Mesenchymal stem cell (in vitro differentiated cells and primary cell): ENCODE measurements around the gene SMIM13.

Experiments
- DNase-seq: peaks from one replicate; pipeline ENCODE4 v3.0.0-alpha.2; 2013
- H2AFZ ChIP-seq: one replicate; pipeline ENCODE4 v1.6.1; 2013; ENCODE audit warnings: low read depth, mild to moderate bottlenecking, control low read depth, inconsistent platforms, low read length, moderate library complexity
- H2AK5ac ChIP-seq: 2 replicates; pipeline ENCODE4 v1.6.1; 2013; ENCODE audit warnings: low read length, moderate library complexity, mild to moderate bottlenecking, inconsistent platforms; ENCODE audit not compliant: severe bottlenecking
- H2BK120ac ChIP-seq: one replicate; pipeline ENCODE4 v1.6.1; 2013; ENCODE audit warnings: low read depth, mild to moderate bottlenecking, inconsistent platforms, low read length, moderate library complexity
- H2BK12ac ChIP-seq, 2 experiments: one replicate each; pipeline ENCODE4 v1.6.1; 2013; ENCODE audit warnings: inconsistent platforms in 2 of 2, low read length in 2 of 2, mild to moderate bottlenecking in 2 of 2, moderate library complexity in 2 of 2, control low read depth in 1 of 2
- H2BK15ac ChIP-seq: one replicate; pipeline ENCODE4 v1.6.1; 2013; ENCODE audit warnings: mild to moderate bottlenecking, low read depth, inconsistent platforms; ENCODE audit not compliant: poor library complexity, severe bottlenecking
- H2BK5ac ChIP-seq: 2 replicates; pipeline ENCODE4 v1.6.1; 2013; ENCODE audit warnings: low read depth, mild to moderate bottlenecking, low read length, control low read depth, inconsistent platforms; ENCODE audit not compliant: poor library complexity, severe bottlenecking
- H3K14ac ChIP-seq, 2 experiments: one replicate each; pipeline ENCODE4 v1.6.1; 2013; ENCODE audit warnings: inconsistent platforms in 2 of 2, low read length in 2 of 2, control low read depth in 1 of 2, mild to moderate bottlenecking in 1 of 2, moderate library complexity in 1 of 2
- H3K18ac ChIP-seq, 2 experiments: one replicate each; pipeline ENCODE4 v1.6.1; 2013; ENCODE audit warnings: inconsistent platforms in 2 of 2, low read length in 2 of 2, control low read depth in 1 of 2, low read depth in 1 of 2, mild to moderate bottlenecking in 1 of 2
- H3K23ac ChIP-seq, 2 experiments: one replicate each; pipeline ENCODE4 v1.6.1; 2013; ENCODE audit warnings: inconsistent platforms in 2 of 2, low read length in 2 of 2, mild to moderate bottlenecking in 2 of 2, moderate library complexity in 2 of 2, control low read depth in 1 of 2
- H3K27ac ChIP-seq: 2 replicates; pipeline ENCODE4 v1.5.1; 2013; ENCODE audit warnings: mild to moderate bottlenecking, moderate library complexity, low read length, control low read depth, inconsistent platforms; ENCODE audit not compliant: poor library complexity, severe bottlenecking
- H3K27me3 ChIP-seq, 2 experiments: 2 replicates each; pipeline versions ENCODE4 v1.6.1 to v1.7.0; 2013; ENCODE audit warnings: low read length in 2 of 2, mild to moderate bottlenecking in 2 of 2, moderate library complexity in 2 of 2, control low read depth in 1 of 2, inconsistent platforms in 1 of 2; ENCODE audit not compliant: control insufficient read depth in 1 of 2, insufficient read depth in 1 of 2
- H3K36me3 ChIP-seq, 2 experiments: 2 replicates each; pipeline versions ENCODE4 v1.6.1 to v1.7.0; 2013; ENCODE audit warnings: low read length in 2 of 2, control low read depth in 1 of 2, inconsistent platforms in 1 of 2, low read depth in 1 of 2, mild to moderate bottlenecking in 1 of 2; ENCODE audit not compliant: insufficient read depth in 2 of 2, control insufficient read depth in 1 of 2
- H3K4ac ChIP-seq, 2 experiments: one replicate each; pipeline ENCODE4 v1.6.1; 2013; ENCODE audit warnings: inconsistent platforms in 2 of 2, low read length in 2 of 2, mild to moderate bottlenecking in 2 of 2, moderate library complexity in 2 of 2, control low read depth in 1 of 2, low read depth in 1 of 2
- H3K4me1 ChIP-seq: 2 replicates; pipeline ENCODE4 v1.6.1; 2013; ENCODE audit warnings: low read depth, low read length, control low read depth; ENCODE audit not compliant: control insufficient read depth, insufficient read depth
- H3K4me2 ChIP-seq: 2 replicates; pipeline ENCODE4 v1.6.1; 2013; ENCODE audit warnings: low read length, mild to moderate bottlenecking, inconsistent platforms; ENCODE audit not compliant: poor library complexity, severe bottlenecking
- H3K4me3 ChIP-seq, 2 experiments: 2 replicates each; pipeline versions ENCODE4 v1.5.1 to v1.7.0; 2013; ENCODE audit warnings: low read length in 2 of 2, mild to moderate bottlenecking in 2 of 2, control low read depth in 1 of 2, low read depth in 1 of 2; ENCODE audit not compliant: insufficient read depth in 1 of 2
- H3K79me1 ChIP-seq: replicated peaks from 2 replicates; pipeline ENCODE4 v1.6.1; 2013; ENCODE audit warnings: mild to moderate bottlenecking, control low read depth, low read length, inconsistent platforms; ENCODE audit not compliant: poor library complexity, severe bottlenecking
- H3K9ac ChIP-seq: 2 replicates; pipeline ENCODE4 v1.7.0; 2013; ENCODE audit warnings: mild to moderate bottlenecking, low read length, moderate library complexity
- H3K9me3 ChIP-seq: 2 replicates; pipeline ENCODE4 v1.7.0; 2013; ENCODE audit warnings: mild to moderate bottlenecking, low read length; ENCODE audit not compliant: control insufficient read depth
- H4K8ac ChIP-seq: one replicate; pipeline ENCODE4 v1.6.1; 2013; ENCODE audit warnings: inconsistent platforms, mild to moderate bottlenecking, low read length, moderate library complexity
- H4K91ac ChIP-seq: one replicate; pipeline ENCODE4 v1.6.1; 2013; ENCODE audit warnings: mild to moderate bottlenecking, low read length, inconsistent platforms
- WGBS: methylation state at CpG from one replicate; pipeline ENCODE4 v1.1.7; 2013; ENCODE audit warnings: mixed read lengths; 5-methylcytosine and 5-hydroxymethylcytosine counted together

Gene SMIM13

DNA sequence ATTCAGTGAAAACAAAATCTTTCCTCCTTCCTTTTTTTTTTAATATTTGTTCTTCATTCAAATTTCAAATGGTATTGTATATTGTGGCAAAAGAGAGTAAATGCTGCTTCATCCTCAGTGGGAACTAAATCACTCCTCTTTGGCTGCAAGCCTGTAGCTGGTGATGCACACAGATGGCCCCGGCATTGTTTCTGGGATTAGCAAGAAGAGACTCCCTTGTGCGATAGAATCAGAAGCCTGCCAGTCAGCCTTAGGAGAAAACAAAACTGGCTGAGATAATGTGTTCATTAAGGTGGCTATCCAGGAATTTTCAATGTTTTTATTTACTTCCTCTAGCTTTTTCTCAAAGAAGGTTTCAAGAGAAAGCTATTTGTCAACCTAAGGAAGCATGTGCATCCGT is 28.8 kb upstream of the SMIM13 start:
- Histone ChIP-seq H3K9me3 (no peaks in the 10 kb centered on the region), H3K36me3 (no peaks in the 10 kb centered on the region), H3K4me3 (no peak overlapping the region), H3K18ac (no peak overlapping the region), H3K14ac (no peak overlapping the region), H2BK15ac (no peak overlapping the region), H2BK120ac (no peak overlapping the region), H3K27me3 (peaks cover 0 to 2% of the 10 kb centered on the region in 2 experiments), H3K79me1 (no peaks in the 10 kb centered on the region), H3K27ac (no peak overlapping the region), H3K4ac (no peak overlapping the region), H3K23ac (no peak overlapping the region), H3K4me1 (no peaks in the 10 kb centered on the region), H3K9ac (no peak overlapping the region), H2AK5ac (no peak overlapping the region), H2AFZ (no peak overlapping the region), H4K91ac (no peak overlapping the region), H2BK5ac (no peak overlapping the region), H2BK12ac (no peak overlapping the region), H4K8ac (no peak overlapping the region), H3K4me2 (no peak overlapping the region)
- WGBS = 100% methylated on average over 3 of the region's 3 CpGs
- DNase-seq = no peak

DNA sequence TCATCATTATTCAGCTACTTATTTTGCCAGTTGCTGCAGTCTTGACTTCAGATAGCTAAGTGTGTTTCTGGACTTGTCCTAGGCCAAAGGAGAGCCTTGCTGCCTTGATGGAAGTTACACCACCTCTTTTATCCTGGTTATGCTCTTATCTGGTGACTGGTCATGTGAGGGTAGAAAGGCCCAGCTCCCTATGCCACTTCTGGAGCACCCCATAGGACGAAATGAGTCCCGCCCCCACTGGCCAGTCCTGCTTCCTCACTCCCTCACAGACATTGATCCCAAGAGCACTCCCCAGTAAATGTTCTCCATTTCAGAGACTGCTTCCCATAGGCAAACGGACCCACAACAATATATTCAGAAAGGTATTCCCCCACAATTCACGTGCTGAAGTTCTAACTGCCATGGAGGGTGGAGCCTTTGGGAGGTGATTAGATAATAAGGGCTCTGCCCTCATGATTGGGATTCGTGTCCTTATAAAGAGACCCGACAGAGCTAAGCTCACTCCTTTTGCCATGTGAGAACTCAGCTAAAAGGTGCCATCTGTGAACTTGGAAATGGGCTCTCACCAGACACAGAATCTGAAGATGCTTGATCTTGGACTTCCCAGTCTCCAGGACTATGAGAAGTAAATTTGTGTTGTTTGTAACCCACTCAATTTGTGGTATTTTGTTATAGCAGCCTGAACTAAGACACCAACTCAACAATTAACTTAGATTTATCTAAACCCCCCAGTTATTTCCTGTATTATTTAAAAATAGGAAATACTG is 28.0 kb upstream of the SMIM13 start:
- DNase-seq = no peak
- Histone ChIP-seq H3K18ac (no peak overlapping the region), H4K8ac (no peak overlapping the region), H3K9ac (no peak overlapping the region), H2BK5ac (no peak overlapping the region), H3K14ac (no peak overlapping the region), H4K91ac (no peak overlapping the region), H3K9me3 (no peaks in the 10 kb centered on the region), H3K4me2 (no peak overlapping the region), H3K79me1 (no peaks in the 10 kb centered on the region), H3K4me1 (no peaks in the 10 kb centered on the region), H3K36me3 (no peaks in the 10 kb centered on the region), H3K27me3 (peaks cover 0 to 2% of the 10 kb centered on the region in 2 experiments), H2BK15ac (no peak overlapping the region), H2AFZ (no peak overlapping the region), H3K23ac (no peak overlapping the region), H2AK5ac (no peak overlapping the region), H2BK120ac (no peak overlapping the region), H2BK12ac (no peak overlapping the region), H3K4ac (no peak overlapping the region), H3K27ac (no peak overlapping the region), H3K4me3 (no peak overlapping the region)
- 93% methylated on average over 5 of the region's 6 CpGs for WGBS

- Histone ChIP-seq H3K4ac (no peak overlapping the region), H4K91ac (no peak overlapping the region), H2AK5ac (no peak overlapping the region), H3K23ac (no peak overlapping the region), H4K8ac (no peak overlapping the region), H2BK12ac (no peak overlapping the region), H3K79me1 (no peaks in the 10 kb centered on the region), H3K9me3 (no peaks in the 10 kb centered on the region), H3K18ac (no peak overlapping the region), H3K14ac (no peak overlapping the region), H3K4me2 (no peak overlapping the region), H2AFZ (no peak overlapping the region), H2BK120ac (no peak overlapping the region), H2BK5ac (no peak overlapping the region), H3K36me3 (no peaks in the 10 kb centered on the region), H3K4me3 (no peak overlapping the region), H3K4me1 (no peaks in the 10 kb centered on the region), H3K27me3 (peaks cover 0 to 2% of the 10 kb centered on the region in 2 experiments), H3K27ac (no peak overlapping the region), H3K9ac (no peak overlapping the region), H2BK15ac (no peak overlapping the region)
- no peak for DNase-seq
- WGBS = 90% methylated on average over 6 of the region's 6 CpGs
Observed at GRCh38 chr6:11066505-11067347, 26.9 kb upstream of the SMIM13 start.

DNA sequence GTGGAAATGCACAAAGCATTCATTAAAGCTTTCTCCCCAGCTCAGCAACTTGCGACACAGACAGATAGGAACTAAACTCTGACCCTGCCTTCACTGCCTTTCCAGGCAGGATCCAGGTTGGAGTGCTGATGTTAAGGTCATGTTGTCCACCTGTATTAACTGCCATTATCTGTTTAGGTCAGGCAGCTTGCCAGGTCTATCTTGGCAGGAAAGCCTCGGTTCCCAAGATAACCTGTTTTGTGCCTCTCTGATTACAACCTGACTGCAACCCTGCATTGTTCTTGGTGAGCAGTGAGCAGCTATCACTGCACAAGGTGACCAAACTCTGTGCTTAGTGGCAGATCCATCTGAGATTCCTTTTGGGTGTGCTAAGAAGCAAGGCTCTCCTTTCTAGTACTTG is 26.3 kb upstream of the SMIM13 start:
- Histone ChIP-seq H3K4me2 (no peak overlapping the region), H4K91ac (no peak overlapping the region), H4K8ac (no peak overlapping the region), H3K14ac (no peak overlapping the region), H2BK15ac (no peak overlapping the region), H3K18ac (no peak overlapping the region), H3K23ac (no peak overlapping the region), H2AK5ac (no peak overlapping the region), H3K27ac (no peak overlapping the region), H3K36me3 (no peaks in the 10 kb centered on the region), H2AFZ (no peak overlapping the region), H3K4me3 (no peak overlapping the region), H2BK12ac (no peak overlapping the region), H3K9me3 (no peaks in the 10 kb centered on the region), H3K4me1 (no peaks in the 10 kb centered on the region), H2BK5ac (no peak overlapping the region), H3K27me3 (peaks cover 0 to 2% of the 10 kb centered on the region in 2 experiments), H3K4ac (no peak overlapping the region), H2BK120ac (no peak overlapping the region), H3K79me1 (no peaks in the 10 kb centered on the region), H3K9ac (no peak overlapping the region)
- DNase-seq = no peak
- WGBS = 88% methylated on average over 2 of the region's 2 CpGs
